ENCODE data around the gene LIN28B.
A peak's percentile ranks its signal among the peaks of the same experiment; 100 is the strongest.
"Not testable (repeated sequence)": the region's sequence is repeated elsewhere in the genome, so short reads cannot be mapped to it uniquely, and the experiment has no call there.

- TF ChIP-seq EZH2 (IDR thresholded peaks at IDR 0.05; ENCODE audit: low read length, missing control alignments) = peak; percentile 20
- TF ChIP-seq CTCF (conservative IDR thresholded peaks at IDR 0.05 in 1 of 2, IDR thresholded peaks at IDR 0.05 in 1 of 2; ENCODE audit: low read depth in 1 of 2, low read length in 2 of 2) = not testable (repeated sequence)
Measured at GRCh38 chr6:104953400-104954189, 3.3 kb upstream of the LIN28B start.
